HepG2 (cell line): ENCODE measurements around the gene FOXI2. TPM values are rescaled to one million over a fixed set of nuclear protein-coding genes. Genes with fewer than 3 reads are reported as not detected.

ENCODE experiments used
- ATAC-seq: fragments of 200-7000 bp; cut with Tn5 transposase; 3 replicates; pipeline ENCODE4 v1.9.1; 2020; ENCODE audit warnings: mild to moderate bottlenecking, moderate library complexity
- BruUV-seq: library from RNA; stranded (reverse); fragments of 400-500 nt; replicated peaks from 2 replicates; lab custom pipeline; 2021; lab: Mats Ljungman, UMichigan
- CTCF ChIA-PET: fragments of 300-600 bp; formaldehyde crosslinking; extraction: SDS; loops from one replicate; lab custom pipeline; 2021; ENCODE audit warnings: low total read pairs, inconsistent platforms, low intra/inter-chr PET ratio; lab: Yijun Ruan, JAX
- POLR2A ChIA-PET: fragments of 350-600 bp; sonication (Branson Sonifier 250); formaldehyde crosslinking; loops from one replicate; lab custom pipeline; 2020; ENCODE audit warnings: antibody characterized with exemption, inconsistent platforms; lab: Yijun Ruan, JAX
- DNase-seq: peaks from one replicate; pipeline ENCODE4 v3.0.0-alpha.2; 2015; ENCODE audit warnings: low spot score
- FAIRE-seq: peaks from 3 replicates; lab custom pipeline; 2011; peaks lifted over from hg19 to GRCh38; lab: Jason Lieb, UNC
- H2AFZ ChIP-seq: one replicate; pipeline ENCODE4 v1.6.1; 2011; ENCODE audit warnings: low read length, inconsistent platforms
- H3K27ac ChIP-seq: fragments of 300-600 bp; 3 replicates; pipeline ENCODE4 v1.8.0; 2011; ENCODE audit warnings: mixed run types, mild to moderate bottlenecking, mixed read lengths, low read length, inconsistent platforms; ENCODE audit not compliant: insufficient read depth; ENCODE audit errors: extremely low read length
- H3K27me3 ChIP-seq, 2 experiments: fragments of 200-600 bp in 1 of 2; 2 replicates in 1 of 2; 3 replicates in 1 of 2; pipeline versions ENCODE4 v1.6.0 to v1.8.0; 2011; ENCODE audit warnings: low read length in 2 of 2, mild to moderate bottlenecking in 2 of 2, moderate library complexity in 2 of 2, inconsistent platforms in 1 of 2; ENCODE audit not compliant: insufficient read depth in 2 of 2, control insufficient read depth in 1 of 2
- H3K36me3 ChIP-seq, 2 experiments: fragments of 200-600 bp in 1 of 2; replicated peaks in 1 of 2; 2 replicates in 1 of 2; 3 replicates in 1 of 2; pipeline versions ENCODE4 v1.5.1 to v1.8.0; 2011; ENCODE audit warnings: low read length in 2 of 2, inconsistent platforms in 1 of 2; ENCODE audit not compliant: insufficient read depth in 2 of 2, control insufficient read depth in 1 of 2
- H3K4me1 ChIP-seq: 2 replicates; pipeline ENCODE4 v1.5.1; 2012; ENCODE audit warnings: low read length, inconsistent platforms; ENCODE audit not compliant: insufficient read depth
- H3K4me2 ChIP-seq: 2 replicates; pipeline ENCODE4 v1.6.0; 2011; ENCODE audit warnings: low read depth, low read length, inconsistent platforms
- H3K4me3 ChIP-seq, 3 experiments: fragments of 200-600 bp in 1 of 3; sonication (generic), shearing (Covaris generic) in 1 of 3; replicated peaks in 1 of 3; 2 replicates each; pipeline ENCODE4 v1.5.1; 2011 to 2016; ENCODE audit warnings: low read length in 3 of 3, inconsistent platforms in 2 of 3, low read depth in 2 of 3, mild to moderate bottlenecking in 2 of 3, control low read depth in 1 of 3, mixed read lengths in 1 of 3; ENCODE audit not compliant: insufficient read depth in 1 of 3
- H3K79me2 ChIP-seq: one replicate; pipeline ENCODE4 v1.6.1; 2011; ENCODE audit warnings: low read length, inconsistent platforms; ENCODE audit not compliant: insufficient read depth
- H3K9ac ChIP-seq: 2 replicates; pipeline ENCODE4 v1.6.0; 2011; ENCODE audit warnings: mild to moderate bottlenecking, low read depth, low read length, inconsistent platforms; ENCODE audit not compliant: insufficient read depth
- H3K9me3 ChIP-seq: 2 replicates; pipeline ENCODE4 v1.5.1; 2012; ENCODE audit warnings: mild to moderate bottlenecking, low read length
- H4K20me1 ChIP-seq: 2 replicates; pipeline ENCODE4 v1.6.0; 2011; ENCODE audit warnings: inconsistent platforms, mild to moderate bottlenecking, low read length, moderate library complexity; ENCODE audit not compliant: insufficient read depth
- U2AF1 ChIP-seq: fragments of 200-400 bp; formaldehyde crosslinking; optimal IDR thresholded peaks from 2 replicates; pipeline ENCODE3; 2017; ENCODE audit warnings: mild to moderate bottlenecking, low read depth, low read length
- ZNF337 ChIP-seq: sonication (generic); formaldehyde crosslinking; IDR thresholded peaks from 2 replicates; pipeline ENCODE4 v1.5.1; 2020; ENCODE audit warnings: missing genetic modification reagents, low read depth, mild to moderate bottlenecking, borderline replicate concordance
- ZNF460 ChIP-seq: sonication (generic); formaldehyde crosslinking; IDR thresholded peaks from 2 replicates; pipeline ENCODE4 v1.5.1; 2020; ENCODE audit warnings: missing genetic modification reagents, mild to moderate bottlenecking, borderline replicate concordance
- WGBS: methylation state at CpG from one replicate; pipeline ENCODE4 v1.1.6; 2017; ENCODE audit warnings: low lambda C conversion rate; 5-methylcytosine and 5-hydroxymethylcytosine counted together
- in situ Hi-C: cut with HindIII; loops from 2 replicates; pipeline ENCODE4 v1.10.0; 2017; ENCODE audit warnings: low pct_unique_long_range_greater_than_20kb; ENCODE audit not compliant: extremely low pct_ligation_motif_present
- intact Hi-C: fragments of 100-400 bp; cut with micrococcal nuclease; formaldehyde crosslinking; loops from one replicate; pipeline ENCODE4 v1.10.0; 2022; ENCODE audit not compliant: unreplicated experiment
- polyA plus RNA-seq, 8 experiments: library from polyadenylated mRNA; depleted of rRNA in 3 of 8; stranded (reverse) in 7 of 8; unstranded in 1 of 8; fragments of >200 nt; fragmentation: Illumina TruSeq in 4 of 8; extraction: Trizol in 4 of 8; gene quantifications; 2 replicates each; pipeline versions ENCODE4 v1.2.1 to v1.2.3, GENCODE V29; 2011 to 2016; ENCODE audit warnings: low read depth in 4 of 8, missing spikeins in 1 of 8, mixed read lengths in 1 of 8; ENCODE audit not compliant: insufficient read depth in 1 of 8
- total RNA-seq, 5 experiments: library from RNA; depleted of rRNA; stranded (reverse); fragments of >200 nt; fragmentation: Illumina TruSeq; extraction: Trizol; gene quantifications; 2 replicates each; pipeline ENCODE4 v1.2.3, GENCODE V29; 2016; ENCODE audit warnings: low read depth in 1 of 5
- TF ChIP-seq, protein P1 (sequence below): conservative IDR thresholded peaks from 2 replicates; pipeline ENCODE4 v1.6.1; 2018; ENCODE audit warnings: missing genetic modification reagents
- TF ChIP-seq, protein P2 (sequence below): sonication (generic); formaldehyde crosslinking; IDR thresholded peaks from one replicate; pipeline ENCODE4 v1.5.1; 2020; ENCODE audit warnings: mild to moderate bottlenecking, missing genetic modification reagents; ENCODE audit errors: not compliant biosample characterization
- TF ChIP-seq, protein P3 (sequence below): IDR thresholded peaks from 2 replicates; pipeline ENCODE4 v1.6.1; 2016; ENCODE audit warnings: missing genetic modification reagents, missing compliant biosample characterization
- TF ChIP-seq, protein P4 (sequence below): IDR thresholded peaks from 2 replicates; pipeline ENCODE4 v1.6.1; 2016
- TF ChIP-seq, protein P5 (sequence below): sonication (generic); formaldehyde crosslinking; IDR thresholded peaks from 2 replicates; pipeline ENCODE4 v1.4.0; 2020; ENCODE audit warnings: missing genetic modification reagents

The FOXI2 gene
- total and polyA plus RNA-seq, 2 of the 13 experiments (the other 11 are each of a cell fraction or from before 2014, with no cell fraction given): not detected

DNA sequence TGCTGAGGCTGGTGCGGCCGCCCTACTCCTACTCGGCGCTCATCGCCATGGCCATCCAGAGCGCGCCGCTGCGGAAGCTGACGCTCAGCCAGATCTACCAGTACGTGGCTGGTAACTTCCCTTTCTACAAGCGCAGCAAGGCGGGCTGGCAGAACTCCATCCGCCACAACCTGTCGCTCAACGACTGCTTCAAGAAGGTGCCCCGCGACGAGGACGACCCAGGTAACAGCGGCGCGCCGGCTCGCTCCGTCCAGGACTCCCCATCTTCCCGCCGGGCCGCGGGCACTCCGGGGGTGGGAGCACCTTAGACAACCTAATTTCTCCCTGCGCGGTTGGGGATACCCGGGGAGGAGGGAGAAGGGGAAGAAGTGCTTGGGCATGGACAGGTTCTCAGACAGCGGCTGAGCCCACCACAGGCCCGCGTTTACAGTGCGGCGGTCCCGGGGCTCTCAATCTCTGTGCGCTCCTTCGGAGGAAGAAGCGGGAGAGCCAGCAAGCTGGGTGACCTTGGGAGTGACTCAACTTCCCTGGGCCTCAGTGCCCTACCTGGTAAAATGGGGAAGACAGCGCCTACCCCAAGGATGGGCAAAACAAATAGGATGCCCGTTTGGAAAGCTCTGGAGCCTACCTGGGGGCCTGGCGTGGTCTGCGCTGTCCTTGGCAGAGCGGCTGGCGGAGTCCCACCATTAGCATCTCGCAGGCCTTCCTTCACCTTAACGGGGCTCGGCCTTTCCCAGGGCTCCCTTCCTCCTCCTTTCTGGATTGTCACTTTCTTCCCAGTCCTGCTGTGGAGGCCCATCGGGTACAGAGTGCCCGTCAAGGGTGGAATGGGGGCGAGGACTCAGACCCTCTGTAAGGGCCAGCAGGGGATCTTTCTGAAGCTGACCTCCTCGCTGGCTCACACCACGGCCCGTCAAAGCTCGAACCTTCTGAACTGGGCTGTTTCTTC is 852 bp downstream of the FOXI2 start:
- Histone ChIP-seq H3K9me3 (no peaks in the 10 kb centered on the region), H3K4me1 (no peaks in the 10 kb centered on the region), H3K79me2 (no peaks in the 10 kb centered on the region), H2AFZ (no peak overlapping the region), H3K9ac (no peak overlapping the region), H3K4me2 (no peak overlapping the region), H3K27me3 (peaks cover 3 to 28% of the 10 kb centered on the region in 2 experiments; a peak in 3 of 5 replicates), H3K4me3 (no peak overlapping the region), H3K27ac (no peak overlapping the region), H3K36me3 (no peaks in the 10 kb centered on the region), H4K20me1 (no peaks in the 10 kb centered on the region)
- ChIA-PET CTCF (no interaction called here), POLR2A (no interaction called here)
- BruUV-seq: no TSS peak
- ATAC-seq: no peak
- WGBS: 40% methylated on average over 20 of the region's 59 CpGs
- in situ Hi-C loops (no loop called here), intact Hi-C loops (no loop called here)
- no peak for FAIRE-seq
- DNase-seq: no peak
- TF ChIP-seq, protein P1, sequence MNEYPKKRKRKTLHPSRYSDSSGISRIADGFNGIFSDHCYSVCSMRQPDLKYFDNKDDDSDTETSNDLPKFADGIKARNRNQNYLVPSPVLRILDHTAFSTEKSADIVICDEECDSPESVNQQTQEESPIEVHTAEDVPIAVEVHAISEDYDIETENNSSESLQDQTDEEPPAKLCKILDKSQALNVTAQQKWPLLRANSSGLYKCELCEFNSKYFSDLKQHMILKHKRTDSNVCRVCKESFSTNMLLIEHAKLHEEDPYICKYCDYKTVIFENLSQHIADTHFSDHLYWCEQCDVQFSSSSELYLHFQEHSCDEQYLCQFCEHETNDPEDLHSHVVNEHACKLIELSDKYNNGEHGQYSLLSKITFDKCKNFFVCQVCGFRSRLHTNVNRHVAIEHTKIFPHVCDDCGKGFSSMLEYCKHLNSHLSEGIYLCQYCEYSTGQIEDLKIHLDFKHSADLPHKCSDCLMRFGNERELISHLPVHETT: no peak
- TF ChIP-seq, protein P2, sequence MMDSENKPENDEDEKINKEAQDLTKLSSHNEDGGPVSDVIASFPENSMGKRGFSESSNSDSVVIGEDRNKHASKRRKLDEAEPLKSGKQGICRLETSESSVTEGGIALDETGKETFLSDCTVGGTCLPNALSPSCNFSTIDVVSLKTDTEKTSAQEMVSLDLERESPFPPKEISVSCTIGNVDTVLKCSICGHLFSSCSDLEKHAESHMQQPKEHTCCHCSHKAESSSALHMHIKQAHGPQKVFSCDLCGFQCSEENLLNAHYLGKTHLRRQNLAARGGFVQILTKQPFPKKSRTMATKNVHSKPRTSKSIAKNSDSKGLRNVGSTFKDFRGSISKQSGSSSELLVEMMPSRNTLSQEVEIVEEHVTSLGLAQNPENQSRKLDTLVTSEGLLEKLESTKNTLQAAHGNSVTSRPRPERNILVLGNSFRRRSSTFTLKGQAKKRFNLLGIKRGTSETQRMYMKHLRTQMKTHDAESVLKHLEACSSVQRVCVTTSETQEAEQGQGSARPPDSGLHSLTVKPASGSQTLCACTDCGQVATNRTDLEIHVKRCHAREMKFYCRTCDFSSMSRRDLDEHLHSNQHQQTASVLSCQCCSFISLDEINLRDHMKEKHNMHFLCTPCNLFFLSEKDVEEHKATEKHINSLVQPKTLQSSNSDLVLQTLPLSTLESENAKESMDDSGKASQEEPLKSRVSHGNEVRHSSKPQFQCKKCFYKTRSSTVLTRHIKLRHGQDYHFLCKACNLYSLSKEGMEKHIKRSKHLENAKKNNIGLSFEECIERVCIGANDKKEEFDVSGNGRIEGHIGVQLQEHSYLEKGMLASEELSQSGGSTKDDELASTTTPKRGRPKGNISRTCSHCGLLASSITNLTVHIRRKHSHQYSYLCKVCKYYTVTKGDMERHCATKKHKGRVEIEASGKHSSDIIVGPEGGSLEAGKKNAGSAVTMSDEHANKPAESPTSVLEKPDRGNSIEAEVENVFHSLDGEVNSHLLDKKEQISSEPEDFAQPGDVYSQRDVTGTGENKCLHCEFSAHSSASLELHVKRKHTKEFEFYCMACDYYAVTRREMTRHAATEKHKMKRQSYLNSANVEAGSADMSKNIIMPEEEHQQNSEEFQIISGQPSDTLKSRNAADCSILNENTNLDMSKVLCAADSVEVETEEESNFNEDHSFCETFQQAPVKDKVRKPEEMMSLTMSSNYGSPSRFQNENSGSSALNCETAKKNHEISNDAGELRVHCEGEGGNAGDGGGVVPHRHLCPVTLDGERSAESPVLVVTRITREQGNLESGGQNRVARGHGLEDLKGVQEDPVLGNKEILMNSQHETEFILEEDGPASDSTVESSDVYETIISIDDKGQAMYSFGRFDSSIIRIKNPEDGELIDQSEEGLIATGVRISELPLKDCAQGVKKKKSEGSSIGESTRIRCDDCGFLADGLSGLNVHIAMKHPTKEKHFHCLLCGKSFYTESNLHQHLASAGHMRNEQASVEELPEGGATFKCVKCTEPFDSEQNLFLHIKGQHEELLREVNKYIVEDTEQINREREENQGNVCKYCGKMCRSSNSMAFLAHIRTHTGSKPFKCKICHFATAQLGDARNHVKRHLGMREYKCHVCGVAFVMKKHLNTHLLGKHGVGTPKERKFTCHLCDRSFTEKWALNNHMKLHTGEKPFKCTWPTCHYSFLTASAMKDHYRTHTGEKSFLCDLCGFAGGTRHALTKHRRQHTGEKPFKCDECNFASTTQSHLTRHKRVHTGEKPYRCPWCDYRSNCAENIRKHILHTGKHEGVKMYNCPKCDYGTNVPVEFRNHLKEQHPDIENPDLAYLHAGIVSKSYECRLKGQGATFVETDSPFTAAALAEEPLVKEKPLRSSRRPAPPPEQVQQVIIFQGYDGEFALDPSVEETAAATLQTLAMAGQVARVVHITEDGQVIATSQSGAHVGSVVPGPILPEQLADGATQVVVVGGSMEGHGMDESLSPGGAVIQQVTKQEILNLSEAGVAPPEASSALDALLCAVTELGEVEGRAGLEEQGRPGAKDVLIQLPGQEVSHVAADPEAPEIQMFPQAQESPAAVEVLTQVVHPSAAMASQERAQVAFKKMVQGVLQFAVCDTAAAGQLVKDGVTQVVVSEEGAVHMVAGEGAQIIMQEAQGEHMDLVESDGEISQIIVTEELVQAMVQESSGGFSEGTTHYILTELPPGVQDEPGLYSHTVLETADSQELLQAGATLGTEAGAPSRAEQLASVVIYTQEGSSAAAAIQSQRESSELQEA (CRISPR knock-in tag): no peak
- TF ChIP-seq, protein P3, sequence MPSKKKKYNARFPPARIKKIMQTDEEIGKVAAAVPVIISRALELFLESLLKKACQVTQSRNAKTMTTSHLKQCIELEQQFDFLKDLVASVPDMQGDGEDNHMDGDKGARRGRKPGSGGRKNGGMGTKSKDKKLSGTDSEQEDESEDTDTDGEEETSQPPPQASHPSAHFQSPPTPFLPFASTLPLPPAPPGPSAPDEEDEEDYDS (CRISPR knock-in tag): no peak
- TF ChIP-seq, protein P4, sequence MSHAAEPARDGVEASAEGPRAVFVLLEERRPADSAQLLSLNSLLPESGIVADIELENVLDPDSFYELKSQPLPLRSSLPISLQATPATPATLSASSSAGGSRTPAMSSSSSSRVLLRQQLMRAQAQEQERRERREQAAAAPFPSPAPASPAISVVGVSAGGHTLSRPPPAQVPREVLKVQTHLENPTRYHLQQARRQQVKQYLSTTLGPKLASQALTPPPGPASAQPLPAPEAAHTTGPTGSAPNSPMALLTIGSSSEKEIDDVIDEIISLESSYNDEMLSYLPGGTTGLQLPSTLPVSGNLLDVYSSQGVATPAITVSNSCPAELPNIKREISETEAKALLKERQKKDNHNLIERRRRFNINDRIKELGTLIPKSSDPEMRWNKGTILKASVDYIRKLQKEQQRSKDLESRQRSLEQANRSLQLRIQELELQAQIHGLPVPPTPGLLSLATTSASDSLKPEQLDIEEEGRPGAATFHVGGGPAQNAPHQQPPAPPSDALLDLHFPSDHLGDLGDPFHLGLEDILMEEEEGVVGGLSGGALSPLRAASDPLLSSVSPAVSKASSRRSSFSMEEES: no peak
- no peak for TF ChIP-seq U2AF1
- no peak for TF ChIP-seq ZNF337 (CRISPR knock-in tag)
- TF ChIP-seq, protein P5, sequence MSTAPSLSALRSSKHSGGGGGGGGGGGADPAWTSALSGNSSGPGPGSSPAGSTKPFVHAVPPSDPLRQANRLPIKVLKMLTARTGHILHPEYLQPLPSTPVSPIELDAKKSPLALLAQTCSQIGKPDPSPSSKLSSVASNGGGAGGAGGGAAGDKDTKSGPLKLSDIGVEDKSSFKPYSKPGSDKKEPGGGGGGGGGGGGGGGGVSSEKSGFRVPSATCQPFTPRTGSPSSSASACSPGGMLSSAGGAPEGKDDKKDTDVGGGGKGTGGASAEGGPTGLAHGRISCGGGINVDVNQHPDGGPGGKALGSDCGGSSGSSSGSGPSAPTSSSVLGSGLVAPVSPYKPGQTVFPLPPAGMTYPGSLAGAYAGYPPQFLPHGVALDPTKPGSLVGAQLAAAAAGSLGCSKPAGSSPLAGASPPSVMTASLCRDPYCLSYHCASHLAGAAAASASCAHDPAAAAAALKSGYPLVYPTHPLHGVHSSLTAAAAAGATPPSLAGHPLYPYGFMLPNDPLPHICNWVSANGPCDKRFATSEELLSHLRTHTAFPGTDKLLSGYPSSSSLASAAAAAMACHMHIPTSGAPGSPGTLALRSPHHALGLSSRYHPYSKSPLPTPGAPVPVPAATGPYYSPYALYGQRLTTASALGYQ (CRISPR knock-in tag): no peak
- TF ChIP-seq ZNF460 (CRISPR knock-in tag): no peak
